ENCODE data around the gene CPNE5. TPM values are rescaled to one million over a fixed set of nuclear protein-coding genes. Genes with fewer than 3 reads are reported as not detected.

The CPNE5 gene
- 0.04 and 0.42 TPM in 2 replicates for total RNA-seq (2014; rRNA removed; shearing (Covaris generic))

- no peaks in the 10 kb centered on the region for H3K36me3 ChIP-seq (replicated peaks; ENCODE audit: control insufficient read depth, insufficient read depth, low read length)
- DNase-seq: peak; percentile 87
- H3K4me3 ChIP-seq (ENCODE audit: insufficient read depth, low read depth, low read length): peak within 1 kb of the TSS; percentile 53
- peaks cover 58% of the 10 kb centered on the region for H3K27me3 ChIP-seq (ENCODE audit: control insufficient read depth, insufficient read depth, low read length)
These were observed at the start of gene CPNE5 for GRCh38 chr6:36838896-36839748. CPNE5 (minus strand) TSS chr6:36839444; CDS start chr6:36839377, 67 bp downstream.

- Histone ChIP-seq H3K27me3 (ENCODE audit: control insufficient read depth, insufficient read depth, low read length) (no peaks in the 10 kb centered on the region), H3K4me3 (ENCODE audit: insufficient read depth, low read depth, low read length) (no peak overlapping the region), H3K36me3 (replicated peaks; ENCODE audit: control insufficient read depth, insufficient read depth, low read length) (no peaks in the 10 kb centered on the region)
- DNase-seq: no peak
These were observed 48.9 kb upstream of the CPNE5 start for GRCh38 chr6:36888115-36888643.

GRCh38 chr6:36886950-36887618 lies 47.8 kb upstream of the CPNE5 start:
- Histone ChIP-seq H3K4me3 (ENCODE audit: insufficient read depth, low read depth, low read length) (no peak overlapping the region), H3K27me3 (ENCODE audit: control insufficient read depth, insufficient read depth, low read length) (no peaks in the 10 kb centered on the region), H3K36me3 (replicated peaks; ENCODE audit: control insufficient read depth, insufficient read depth, low read length) (no peaks in the 10 kb centered on the region)
- DNase-seq: no peak

GRCh38 chr6:36885461-36886401 lies 46.5 kb upstream of the CPNE5 start, which contains the start of gene C6orf89:
C6orf89 (plus strand) TSS chr6:36885952; CDS start chr6:36899445, 13,493 bp downstream.
- peak; percentile 90 for DNase-seq
- Histone ChIP-seq H3K36me3 (replicated peaks; ENCODE audit: control insufficient read depth, insufficient read depth, low read length) (no peaks in the 10 kb centered on the region), H3K27me3 (ENCODE audit: control insufficient read depth, insufficient read depth, low read length) (no peaks in the 10 kb centered on the region), H3K4me3 (ENCODE audit: insufficient read depth, low read depth, low read length) (peak within 1 kb of the TSS; percentile 76)

- no peak for DNase-seq
- H3K27me3 ChIP-seq (ENCODE audit: control insufficient read depth, insufficient read depth, low read length): no peaks in the 10 kb centered on the region
These were observed 45.4 kb upstream of the CPNE5 start for GRCh38 chr6:36884610-36885009.

GRCh38 chr6:36875250-36875633 lies 36.0 kb upstream of the CPNE5 start:
- no peak for DNase-seq
- Histone ChIP-seq H3K4me3 (ENCODE audit: insufficient read depth, low read depth, low read length) (peak overlapping the region; percentile 78), H3K36me3 (replicated peaks; ENCODE audit: control insufficient read depth, insufficient read depth, low read length) (peaks cover 5% of the 10 kb centered on the region), H3K27me3 (ENCODE audit: control insufficient read depth, insufficient read depth, low read length) (no peaks in the 10 kb centered on the region)

More at GRCh38 chr6:36884610-36885009, 45.4 kb upstream of the CPNE5 start:
- no peak overlapping the region for H3K4me3 ChIP-seq (ENCODE audit: insufficient read depth, low read depth, low read length)
- no peaks in the 10 kb centered on the region for H3K36me3 ChIP-seq (replicated peaks; ENCODE audit: control insufficient read depth, insufficient read depth, low read length)

- Histone ChIP-seq H3K36me3 (replicated peaks; ENCODE audit: control insufficient read depth, insufficient read depth, low read length) (peaks cover 5% of the 10 kb centered on the region), H3K27me3 (ENCODE audit: control insufficient read depth, insufficient read depth, low read length) (no peaks in the 10 kb centered on the region), H3K4me3 (ENCODE audit: insufficient read depth, low read depth, low read length) (peak within 1 kb of the TSS; percentile 78)
- DNase-seq: peak; percentile 89
These were observed 35.4 kb upstream of the CPNE5 start, which contains the start of gene PPIL1 for GRCh38 chr6:36874443-36875249. PPIL1 (minus strand) TSS chr6:36874803; CDS start chr6:36874772, 31 bp downstream.

- Histone ChIP-seq H3K36me3 (replicated peaks; ENCODE audit: control insufficient read depth, insufficient read depth, low read length) (peaks cover 5% of the 10 kb centered on the region), H3K27me3 (ENCODE audit: control insufficient read depth, insufficient read depth, low read length) (no peaks in the 10 kb centered on the region), H3K4me3 (ENCODE audit: insufficient read depth, low read depth, low read length) (peak overlapping the region; percentile 78)
- DNase-seq: peak; percentile 63
These were observed 34.6 kb upstream of the CPNE5 start for GRCh38 chr6:36873612-36874442.

- H3K4me3 ChIP-seq (ENCODE audit: insufficient read depth, low read depth, low read length): no peak overlapping the region
These were observed 33.9 kb upstream of the CPNE5 start for GRCh38 chr6:36873115-36873514.

GRCh38 chr6:36871686-36872085 lies 32.4 kb upstream of the CPNE5 start:
- DNase-seq: no peak
- Histone ChIP-seq H3K36me3 (replicated peaks; ENCODE audit: control insufficient read depth, insufficient read depth, low read length) (peaks cover 9% of the 10 kb centered on the region), H3K4me3 (ENCODE audit: insufficient read depth, low read depth, low read length) (no peak overlapping the region), H3K27me3 (ENCODE audit: control insufficient read depth, insufficient read depth, low read length) (no peaks in the 10 kb centered on the region)

More at GRCh38 chr6:36873115-36873514, 33.9 kb upstream of the CPNE5 start:
- H3K27me3 ChIP-seq (ENCODE audit: control insufficient read depth, insufficient read depth, low read length): no peaks in the 10 kb centered on the region
- H3K36me3 ChIP-seq (replicated peaks; ENCODE audit: control insufficient read depth, insufficient read depth, low read length): peaks cover 6% of the 10 kb centered on the region
- no peak for DNase-seq

- no peaks in the 10 kb centered on the region for H3K27me3 ChIP-seq (ENCODE audit: control insufficient read depth, insufficient read depth, low read length)
- DNase-seq: no peak
- peaks cover 20% of the 10 kb centered on the region for H3K36me3 ChIP-seq (replicated peaks; ENCODE audit: control insufficient read depth, insufficient read depth, low read length)
- no peak overlapping the region for H3K4me3 ChIP-seq (ENCODE audit: insufficient read depth, low read depth, low read length)
These were observed 28.4 kb upstream of the CPNE5 start for GRCh38 chr6:36867471-36868224.

- H3K4me3 ChIP-seq (ENCODE audit: insufficient read depth, low read depth, low read length): no peak overlapping the region
- no peak for DNase-seq
- H3K36me3 ChIP-seq (replicated peaks; ENCODE audit: control insufficient read depth, insufficient read depth, low read length): peaks cover 21% of the 10 kb centered on the region
- no peaks in the 10 kb centered on the region for H3K27me3 ChIP-seq (ENCODE audit: control insufficient read depth, insufficient read depth, low read length)
These were observed 26.6 kb upstream of the CPNE5 start for GRCh38 chr6:36865835-36866234.
